ENCODE data around the gene HLA-DQA1.
"Not testable (repeated sequence)": the region's sequence is repeated elsewhere in the genome, so short reads cannot be mapped to it uniquely, and the experiment has no call there.

The HLA-DQA1 gene

GRCh38 chr6:32657819-32658218, 20.6 kb downstream of the HLA-DQA1 start:
- in situ Hi-C loops (cut with HindIII; ENCODE audit: low sequenced_read_pairs): not testable (repeated sequence)

GRCh38 chr6:32658268-32658897, 21.2 kb downstream of the HLA-DQA1 start:
- in situ Hi-C loops (cut with HindIII; ENCODE audit: low sequenced_read_pairs): no loop called here

- in situ Hi-C loops (cut with HindIII; ENCODE audit: low sequenced_read_pairs): no loop called here
Observed at GRCh38 chr6:32659856-32660595, 22.8 kb downstream of the HLA-DQA1 start.

- in situ Hi-C loops (cut with HindIII; ENCODE audit: low sequenced_read_pairs): no loop called here
Observed at GRCh38 chr6:32662099-32662498, 24.9 kb downstream of the HLA-DQA1 start.

- in situ Hi-C loops (cut with HindIII; ENCODE audit: low sequenced_read_pairs): no loop called here
Observed at GRCh38 chr6:32662836-32663235, 25.6 kb downstream of the HLA-DQA1 start.

GRCh38 chr6:32664354-32664753, 27.1 kb downstream of the HLA-DQA1 start:
- in situ Hi-C loops (cut with HindIII; ENCODE audit: low sequenced_read_pairs): no loop called here

- in situ Hi-C loops (cut with HindIII; ENCODE audit: low sequenced_read_pairs): loop anchor here (5.0 kb wide), 1 partner anchor 77 kb away; the partner anchor contains the start of gene HLA-DQA2
Observed at GRCh38 chr6:32664827-32665362, 27.7 kb downstream of the HLA-DQA1 start.

- in situ Hi-C loops (cut with HindIII; ENCODE audit: low sequenced_read_pairs): loop anchor here (5.0 kb wide), 1 partner anchor 77 kb away; the partner anchor contains the start of gene HLA-DQA2
Observed at GRCh38 chr6:32665661-32666060, 28.5 kb downstream of the HLA-DQA1 start.

- in situ Hi-C loops (cut with HindIII; ENCODE audit: low sequenced_read_pairs): loop anchor here (5.0 kb wide), 1 partner anchor 76 kb away; the partner anchor contains the start of gene HLA-DQA2
Observed at GRCh38 chr6:32666420-32667300, 29.5 kb downstream of the HLA-DQA1 start, which contains the start of gene HLA-DQB1. HLA-DQB1 (minus strand) TSS chr6:32666657; CDS start chr6:32666607, 50 bp downstream.

GRCh38 chr6:32668226-32668747, 31.1 kb downstream of the HLA-DQA1 start:
- in situ Hi-C loops (cut with HindIII; ENCODE audit: low sequenced_read_pairs): loop anchor here (5.0 kb wide), 1 partner anchor 74 kb away; the partner anchor contains the start of gene HLA-DQA2

GRCh38 chr6:32669240-32669639, 32.0 kb downstream of the HLA-DQA1 start:
- in situ Hi-C loops (cut with HindIII; ENCODE audit: low sequenced_read_pairs): loop anchor here (5.0 kb wide), 1 partner anchor 73 kb away; the partner anchor contains the start of gene HLA-DQA2

GRCh38 chr6:32669893-32670292, 32.7 kb downstream of the HLA-DQA1 start:
- in situ Hi-C loops (cut with HindIII; ENCODE audit: low sequenced_read_pairs): loop anchor here (5.0 kb wide), 1 partner anchor 72 kb away; the partner anchor contains the start of gene HLA-DQA2

GRCh38 chr6:32671908-32672307, 34.7 kb downstream of the HLA-DQA1 start:
- in situ Hi-C loops (cut with HindIII; ENCODE audit: low sequenced_read_pairs): not testable (repeated sequence)

- in situ Hi-C loops (cut with HindIII; ENCODE audit: low sequenced_read_pairs): not testable (repeated sequence)
Observed at GRCh38 chr6:32674123-32674522, 36.9 kb downstream of the HLA-DQA1 start.

- in situ Hi-C loops (cut with HindIII; ENCODE audit: low sequenced_read_pairs): no loop called here
Observed at GRCh38 chr6:32679492-32679891, 42.3 kb downstream of the HLA-DQA1 start.

GRCh38 chr6:32680055-32680454, 42.8 kb downstream of the HLA-DQA1 start:
- in situ Hi-C loops (cut with HindIII; ENCODE audit: low sequenced_read_pairs): no loop called here

- in situ Hi-C loops (cut with HindIII; ENCODE audit: low sequenced_read_pairs): no loop called here
Observed at GRCh38 chr6:32684246-32684645, 47.0 kb downstream of the HLA-DQA1 start.

- in situ Hi-C loops (cut with HindIII; ENCODE audit: low sequenced_read_pairs): no loop called here
Observed at GRCh38 chr6:32685603-32686002, 48.4 kb downstream of the HLA-DQA1 start.

- in situ Hi-C loops (cut with HindIII; ENCODE audit: low sequenced_read_pairs): no loop called here
Observed at GRCh38 chr6:32689531-32690501, 52.6 kb downstream of the HLA-DQA1 start.
